Measurements from ENCODE around the gene EIF4E.
"Not testable (repeated sequence)": the region's sequence is repeated elsewhere in the genome, so short reads cannot be mapped to it uniquely, and the experiment has no call there.

Gene EIF4E

GRCh38 chr4:98833384-98833783 is 95.5 kb downstream of the EIF4E start:
- TF ChIP-seq CTCF (IDR thresholded peaks at IDR 0.05; ENCODE audit: low read depth, low read length, poor library complexity, severe bottlenecking) (no peak), EZH2phosphoT487 (IDR thresholded peaks at IDR 0.05; ENCODE audit: borderline replicate concordance, low read length) (no peak)
- Histone ChIP-seq H3K4me3 (ENCODE audit: low read length) (no peak overlapping the region), H3K36me3 (ENCODE audit: control insufficient read depth, low read length) (no peaks in the 10 kb centered on the region), H3K79me2 (ENCODE audit: control insufficient read depth, low read length) (no peaks in the 10 kb centered on the region), H3K27ac (ENCODE audit: low read depth, low read length) (no peak overlapping the region), H3K4me2 (ENCODE audit: low read length) (no peak overlapping the region), H3K9me3 (ENCODE audit: control insufficient read depth, insufficient read depth, low read length) (no peaks in the 10 kb centered on the region), H4K20me1 (ENCODE audit: control insufficient read depth, insufficient read depth, low read depth, low read length) (no peaks in the 10 kb centered on the region), H3K27me3 (ENCODE audit: control insufficient read depth, low read length) (no peaks in the 10 kb centered on the region), H3K9me2 (replicated peaks; ENCODE audit: control insufficient read depth, low read length) (no peaks in the 10 kb centered on the region), H3K4me1 (ENCODE audit: control insufficient read depth, low read length) (no peaks in the 10 kb centered on the region), H3F3A (ENCODE audit: control insufficient read depth, insufficient read depth) (no peaks in the 10 kb centered on the region)

- not testable (repeated sequence) for H3K9me2 ChIP-seq (replicated peaks; ENCODE audit: control insufficient read depth, low read length); H4K20me1 ChIP-seq (ENCODE audit: control insufficient read depth, insufficient read depth, low read depth, low read length)
Observed at GRCh38 chr4:98831036-98831435, 97.9 kb downstream of the EIF4E start.

More at GRCh38 chr4:98831036-98831435, 97.9 kb downstream of the EIF4E start:
- H3K4me2 ChIP-seq (ENCODE audit: low read length); H3F3A ChIP-seq (ENCODE audit: control insufficient read depth, insufficient read depth); H3K79me2 ChIP-seq (ENCODE audit: control insufficient read depth, low read length); H3K27me3 ChIP-seq (ENCODE audit: control insufficient read depth, low read length); H3K4me1 ChIP-seq (ENCODE audit: control insufficient read depth, low read length); H3K36me3 ChIP-seq (ENCODE audit: control insufficient read depth, low read length); H3K9me3 ChIP-seq (ENCODE audit: control insufficient read depth, insufficient read depth, low read length); H3K27ac ChIP-seq (ENCODE audit: low read depth, low read length); H3K4me3 ChIP-seq (ENCODE audit: low read length): not testable (repeated sequence)
